Urothelium cell line (cell line): ENCODE results near the gene RNF207.
A peak's percentile ranks its signal among the peaks of the same experiment; 100 is the strongest.
"Not testable (repeated sequence)": the region's sequence is repeated elsewhere in the genome, so short reads cannot be mapped to it uniquely, and the experiment has no call there.

Source experiments
- DNase-seq: peaks from one replicate; pipeline ENCODE4 v3.0.0; 2011; ENCODE audit warnings: low spot score, mixed read lengths
- FAIRE-seq: peaks from 2 replicates; lab custom pipeline; 2011; peaks lifted over from hg19 to GRCh38; lab: Jason Lieb, UNC

RNF207 gene

GRCh38 chr1:6199298-6200187 lies 6.4 kb upstream of the RNF207 start, which contains the start of gene RPL22:
RPL22 (minus strand) TSS chr1:6199595; CDS start chr1:6199573, 22 bp downstream.
- FAIRE-seq (no peak), DNase-seq (peak; percentile 88)

DNA sequence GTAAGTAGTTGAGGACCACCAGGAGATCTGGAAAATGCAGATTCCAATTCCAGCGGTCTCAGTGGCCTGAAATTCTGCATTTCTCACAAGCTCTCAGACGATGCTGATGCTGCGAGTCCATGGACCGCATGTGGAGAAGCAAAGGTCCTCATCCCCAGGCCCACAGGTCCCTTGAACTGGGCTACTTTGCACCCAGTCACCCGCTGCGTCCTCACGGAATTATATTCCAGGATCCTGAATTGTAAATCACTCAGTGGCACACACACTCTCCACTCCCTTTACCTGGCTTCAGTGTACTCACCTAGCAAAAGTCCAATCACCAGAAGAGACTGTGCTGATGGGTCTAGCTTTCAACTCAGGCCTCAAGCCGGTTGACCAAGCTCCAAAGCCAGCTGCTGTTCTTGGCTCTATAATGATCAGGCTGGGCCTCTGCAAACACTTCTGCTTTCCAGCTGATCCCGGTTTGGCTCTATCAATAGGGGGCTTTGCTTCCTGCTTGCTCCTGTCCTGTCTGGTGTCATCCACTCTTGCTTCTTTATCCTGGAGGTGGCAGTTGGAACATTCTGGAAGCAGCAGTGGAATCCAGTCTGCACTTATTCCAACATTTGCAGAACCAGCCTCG lies 5.6 kb upstream of the RNF207 start:
- DNase-seq: no peak
- FAIRE-seq: no peak

DNA sequence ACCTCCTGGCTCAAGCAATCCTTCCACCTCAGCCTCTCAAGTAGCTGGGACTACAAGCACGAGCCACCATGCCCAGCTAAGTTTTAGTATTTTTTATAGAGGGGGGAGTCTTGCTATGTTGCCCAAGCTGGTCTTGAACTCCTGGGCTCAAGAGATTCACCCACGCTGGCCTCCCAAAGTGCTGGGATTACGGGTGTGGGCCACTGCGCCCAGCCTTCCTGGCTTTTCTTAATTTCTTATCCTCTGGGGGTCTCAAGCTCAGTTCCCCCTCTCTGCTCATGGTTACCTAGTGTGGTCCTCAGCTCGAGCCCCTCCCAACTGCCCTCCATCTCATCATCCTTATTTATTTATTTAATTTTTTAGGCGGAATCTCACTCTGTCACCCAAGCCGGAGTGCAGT lies 3.7 kb upstream of the RNF207 start:
- FAIRE-seq (no peak), DNase-seq (no peak)

DNA sequence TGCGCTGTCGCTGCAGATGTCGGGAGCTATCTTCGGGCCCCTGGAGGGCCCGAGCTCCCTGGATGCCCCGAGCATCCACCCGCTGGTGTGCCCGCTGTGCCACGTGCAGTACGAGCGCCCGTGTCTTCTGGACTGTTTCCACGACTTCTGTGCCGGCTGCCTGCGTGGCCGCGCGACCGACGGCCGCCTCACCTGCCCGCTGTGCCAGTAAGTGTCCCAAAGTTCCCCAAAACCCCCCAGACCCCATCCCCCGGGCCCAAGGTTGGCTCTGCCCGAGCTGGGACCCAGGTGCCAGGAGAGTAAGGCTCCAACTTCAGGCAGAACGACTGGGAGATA lies 569 bp downstream of the RNF207 start:
- no peak for DNase-seq
- no peak for FAIRE-seq

DNA sequence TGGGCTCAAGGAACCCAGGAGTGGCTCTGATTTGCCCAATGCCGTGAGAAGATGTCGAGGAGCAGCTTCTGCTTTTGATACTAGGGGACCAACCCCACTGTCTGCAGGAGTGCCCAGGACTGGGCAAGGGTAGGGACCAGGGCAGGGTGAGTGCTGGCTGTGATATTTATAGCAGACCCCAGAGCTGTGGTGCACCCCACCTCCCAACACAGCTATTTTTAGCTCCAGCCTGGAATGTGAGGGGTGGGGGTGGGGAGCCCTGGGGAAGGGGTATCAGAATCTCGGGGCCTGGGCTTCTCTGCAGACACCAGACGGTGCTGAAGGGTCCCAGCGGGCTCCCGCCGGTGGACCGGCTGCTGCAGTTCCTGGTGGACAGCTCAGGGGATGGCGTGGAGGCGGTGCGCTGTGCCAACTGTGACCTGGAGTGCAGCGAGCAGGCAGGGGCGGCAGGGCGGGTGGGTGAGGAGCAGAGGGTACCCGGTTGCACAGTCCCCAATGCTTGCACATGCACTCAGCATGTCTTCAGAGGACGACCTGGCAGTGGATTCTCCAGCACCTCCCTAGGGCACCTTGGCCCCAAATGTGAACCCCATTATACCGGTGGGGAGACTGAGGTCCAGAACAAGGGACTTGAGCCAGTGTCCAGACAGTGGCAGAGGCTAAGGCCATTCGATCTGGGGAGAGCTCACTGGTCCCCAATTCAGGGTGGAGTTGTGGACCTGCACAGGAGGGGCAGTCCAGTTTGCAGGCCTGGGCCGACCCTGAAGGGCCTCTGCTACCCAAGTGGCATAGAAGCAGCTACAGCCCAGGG lies 1.4 kb downstream of the RNF207 start:
- DNase-seq (no peak), FAIRE-seq (no peak)

GRCh38 chr1:6207921-6208320 lies 2.0 kb downstream of the RNF207 start:
- DNase-seq: no peak
- FAIRE-seq: no peak

DNA sequence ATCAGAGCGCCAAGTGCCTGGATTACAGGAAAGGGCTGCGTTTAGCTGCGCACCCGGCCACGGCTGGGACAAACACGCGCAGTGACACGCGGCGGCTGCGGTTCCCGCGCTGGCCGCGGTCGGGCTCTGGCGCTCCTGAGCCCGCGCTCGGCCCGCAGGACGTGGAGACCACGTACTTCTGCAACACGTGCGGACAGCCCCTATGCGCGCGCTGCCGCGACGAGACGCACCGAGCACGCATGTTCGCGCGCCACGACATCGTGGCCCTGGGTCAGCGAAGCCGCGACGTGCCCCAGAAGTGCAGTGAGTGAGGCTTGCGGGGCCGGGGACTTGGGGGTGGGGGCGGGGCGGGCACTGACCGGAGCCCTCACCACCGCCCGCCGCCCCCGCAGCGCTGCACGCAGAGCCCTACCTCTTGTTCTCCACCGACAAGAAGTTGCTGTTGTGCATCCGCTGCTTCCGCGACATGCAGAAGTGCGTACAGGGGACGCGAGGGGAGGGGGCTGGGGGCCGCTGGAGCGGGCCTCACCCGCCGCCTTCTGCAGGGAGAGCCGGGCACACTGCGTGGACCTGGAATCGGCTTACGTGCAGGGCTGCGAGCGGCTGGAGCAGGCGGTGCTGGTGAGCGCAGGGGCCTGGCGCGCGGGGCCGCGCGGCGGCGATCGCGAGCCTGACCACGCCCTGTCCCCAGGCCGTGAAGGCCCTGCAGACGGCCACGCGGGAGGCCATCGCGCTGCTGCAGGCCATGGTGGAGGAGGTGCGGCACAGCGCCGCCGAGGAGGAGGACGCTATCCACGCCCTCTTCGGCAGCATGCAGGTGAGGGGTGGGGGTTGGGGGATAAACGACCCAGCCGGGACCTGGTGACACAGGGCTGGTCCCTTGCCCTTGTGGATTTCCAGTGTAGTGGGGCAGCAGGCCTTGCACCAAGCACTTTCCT lies 3.1 kb downstream of the RNF207 start:
- DNase-seq (no peak), FAIRE-seq (no peak)

- DNase-seq (no peak), FAIRE-seq (no peak)
These were observed 4.0 kb downstream of the RNF207 start for GRCh38 chr1:6209661-6210580.

DNA sequence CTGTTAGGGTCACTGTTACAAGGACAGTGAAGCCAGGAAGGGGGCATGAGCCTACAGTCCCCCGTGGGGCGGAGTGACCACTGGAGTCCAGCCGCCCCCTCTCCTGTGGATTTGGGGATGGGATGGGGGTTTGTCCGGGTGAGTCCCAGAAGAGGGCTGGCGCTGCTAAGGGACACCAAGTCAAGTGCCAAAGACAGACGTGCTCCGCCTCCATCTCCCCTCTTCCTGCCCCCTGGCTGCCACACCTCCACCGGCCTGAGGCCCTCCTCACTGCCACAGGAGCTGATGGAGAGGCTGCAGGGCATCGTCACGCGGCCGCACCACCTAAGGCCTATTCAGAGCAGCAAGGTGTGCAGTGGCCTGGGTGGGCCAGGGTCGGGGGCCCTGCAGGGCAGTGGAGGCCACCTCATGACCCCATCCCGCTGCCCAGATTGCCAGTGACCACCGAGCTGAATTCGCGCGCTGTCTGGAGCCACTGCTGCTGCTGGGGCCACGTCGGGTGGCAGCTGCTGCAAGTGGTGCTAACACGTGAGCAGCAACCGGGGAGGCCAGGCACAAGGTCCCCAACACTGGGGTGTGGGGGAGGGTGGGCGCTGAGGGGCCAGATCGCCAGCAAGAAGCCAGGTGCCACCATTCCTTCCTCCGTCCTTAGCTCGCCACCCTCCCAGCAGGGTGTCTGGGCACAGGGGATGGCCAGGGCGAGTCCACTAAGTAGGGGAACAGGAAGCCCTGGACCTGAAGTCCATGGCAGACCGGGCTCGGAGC lies 4.9 kb downstream of the RNF207 start:
- FAIRE-seq: no peak

GRCh38 chr1:6211731-6212130 lies 5.8 kb downstream of the RNF207 start:
- FAIRE-seq (no peak), DNase-seq (no peak)

More for the DNA sequence above, 4.9 kb downstream of the RNF207 start:
- DNase-seq: no peak

DNA sequence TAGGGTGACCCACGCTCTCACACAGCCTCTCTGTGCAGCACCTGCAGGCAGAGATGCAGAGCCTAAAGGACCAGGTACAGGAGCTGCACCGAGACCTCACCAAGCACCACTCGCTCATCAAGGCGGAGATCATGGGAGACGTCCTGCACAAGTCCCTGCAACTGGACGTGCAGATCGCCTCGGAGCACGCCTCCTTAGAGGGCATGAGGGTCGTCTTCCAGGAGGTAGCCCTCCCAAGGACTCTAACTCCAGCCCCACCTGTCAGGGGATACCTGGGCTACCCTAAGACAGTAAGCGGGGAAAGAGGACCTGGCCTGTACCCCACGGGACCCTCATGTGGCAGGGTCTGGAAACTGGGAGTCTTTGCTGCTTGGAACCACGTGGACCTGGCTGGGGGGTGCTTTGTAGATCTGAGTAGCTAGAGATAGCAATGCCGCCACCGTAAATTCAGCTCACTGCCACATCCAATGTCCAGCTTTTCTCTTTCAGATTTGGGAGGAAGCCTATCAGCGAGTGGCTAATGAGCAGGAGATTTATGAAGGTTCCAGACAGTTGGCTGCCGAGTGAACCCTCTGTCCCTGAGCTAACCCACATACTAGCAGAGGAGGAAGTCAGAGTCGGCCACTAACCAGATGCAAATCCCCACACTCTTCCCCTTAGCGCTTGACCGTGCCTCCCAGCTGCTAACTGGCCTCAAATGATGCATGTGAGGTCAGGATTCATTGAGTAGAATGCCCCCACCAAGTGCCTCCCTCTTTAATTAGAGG lies 6.5 kb downstream of the RNF207 start:
- DNase-seq: no peak
- no peak for FAIRE-seq

GRCh38 chr1:6218375-6219164 lies 12.7 kb downstream of the RNF207 start:
- no peak for FAIRE-seq

DNA sequence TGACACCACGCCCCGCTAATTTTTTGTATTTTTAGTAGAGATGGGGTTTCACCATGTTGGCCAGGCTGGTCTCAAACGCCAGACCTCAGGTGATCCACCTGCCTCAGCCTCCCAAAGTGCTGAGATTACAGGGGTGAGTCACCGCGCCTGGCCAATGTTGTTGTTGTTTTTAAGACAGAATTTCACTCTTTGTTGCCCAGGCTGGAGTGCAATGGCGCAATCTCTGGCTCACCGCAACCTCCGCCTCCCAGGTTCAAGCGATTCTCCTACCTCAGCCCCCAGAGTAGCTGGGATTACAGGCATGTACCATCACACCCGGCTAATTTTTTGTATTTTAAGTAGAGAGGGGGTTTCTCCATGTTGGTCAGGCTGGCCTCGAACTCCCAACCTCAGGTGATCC lies 13.7 kb downstream of the RNF207 start:
- DNase-seq, FAIRE-seq: not testable (repeated sequence)

More at GRCh38 chr1:6218375-6219164, 12.7 kb downstream of the RNF207 start:
- no peak for DNase-seq

DNA sequence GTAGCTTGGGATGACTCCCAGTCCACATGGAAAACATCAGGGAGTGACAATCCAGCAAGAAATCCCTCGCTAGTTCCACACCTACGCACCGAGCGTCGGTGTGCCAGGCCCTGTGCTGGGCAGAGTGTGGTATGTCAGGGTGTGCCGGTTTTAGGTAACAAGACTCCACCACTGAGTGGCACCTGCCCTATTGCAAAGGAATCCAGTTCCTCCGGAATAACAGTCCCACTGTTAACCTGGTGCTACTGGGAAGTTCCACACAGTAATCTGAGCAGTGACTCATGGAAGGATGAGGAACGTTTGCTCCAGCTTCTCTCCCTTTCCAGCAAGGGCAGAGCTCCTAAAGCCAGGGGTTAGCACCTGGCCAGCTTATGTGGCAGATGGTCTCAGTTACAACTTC lies 14.3 kb downstream of the RNF207 start:
- FAIRE-seq: no peak
- no peak for DNase-seq

DNA sequence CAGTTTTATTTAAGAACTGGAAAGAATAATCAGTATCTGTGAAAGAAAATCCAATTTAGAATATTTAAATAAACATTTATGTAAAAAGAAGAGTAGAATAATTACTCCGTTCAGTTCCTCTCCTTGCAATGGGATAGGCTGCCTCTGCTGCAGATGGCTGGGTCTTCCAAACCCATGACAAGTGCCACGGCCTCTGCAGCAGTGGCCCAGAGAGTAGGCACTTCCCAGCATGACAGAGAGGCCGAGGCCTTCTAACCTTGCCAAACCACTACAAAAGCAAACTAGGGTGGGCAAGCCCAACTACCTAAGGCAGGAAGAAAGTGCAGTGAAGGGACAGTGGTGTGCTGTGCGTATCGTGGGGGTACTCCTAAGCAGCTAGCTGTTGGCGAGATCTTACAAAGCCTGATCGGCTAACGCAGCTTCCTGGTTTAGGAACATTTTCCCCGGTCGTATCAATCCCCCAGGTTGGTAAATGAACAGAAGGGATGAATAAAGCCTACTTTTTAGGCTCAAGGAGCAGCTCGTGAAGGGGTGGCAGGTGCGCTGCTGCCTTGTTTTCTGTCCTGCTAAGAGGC lies 15.4 kb downstream of the RNF207 start:
- no peak for DNase-seq
- FAIRE-seq: no peak

- DNase-seq (no peak), FAIRE-seq (no peak)
These were observed 16.7 kb downstream of the RNF207 start for GRCh38 chr1:6222636-6223035.

DNA sequence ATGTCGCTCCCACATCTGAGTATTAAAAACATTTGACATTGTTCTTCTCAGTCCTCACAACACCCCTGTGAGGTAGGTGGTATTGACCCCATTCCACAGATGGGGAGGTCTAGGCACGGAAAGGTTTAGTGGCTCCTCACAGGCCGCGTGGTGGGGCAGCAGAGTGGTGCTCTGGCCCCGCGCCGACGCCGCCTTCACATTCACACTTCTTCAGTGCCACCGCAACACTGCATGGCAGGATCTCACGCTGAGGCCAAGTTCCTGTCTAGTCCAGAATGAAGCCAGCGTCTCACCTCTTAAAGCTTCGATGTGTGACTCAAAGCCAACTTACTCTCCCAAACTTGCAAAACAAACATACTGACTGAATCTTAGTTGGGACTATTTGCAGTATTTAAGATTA lies 17.7 kb downstream of the RNF207 start:
- FAIRE-seq: no peak
- no peak for DNase-seq
